Measurements from ENCODE around the gene GLT8D2. TPM values are rescaled to one million over a fixed set of nuclear protein-coding genes. Genes with fewer than 3 reads are reported as not detected.
A peak's percentile ranks its signal among the peaks of the same experiment; 100 is the strongest.
"Not testable (repeated sequence)": the region's sequence is repeated elsewhere in the genome, so short reads cannot be mapped to it uniquely, and the experiment has no call there.

The GLT8D2 gene
- total and polyA plus RNA-seq, 4 experiments from 2014 or later: 0.15 TPM; not detected in 3

GRCh38 chr12:104024348-104024747, 25.6 kb downstream of the GLT8D2 start:
- intact Hi-C loops (cut with micrococcal nuclease): no loop called here
- Histone ChIP-seq H3K4me3 (ENCODE audit: low read length in 2 of 2) (no peak overlapping the region), H3K36me3 (ENCODE audit: insufficient read depth, low read length) (no peaks in the 10 kb centered on the region), H3K27me3 (ENCODE audit: insufficient read depth, low read length) (no peaks in the 10 kb centered on the region), H3K9me3 (ENCODE audit: control insufficient read depth in 1 of 2, low read length in 2 of 2) (no peaks in the 10 kb centered on the region), H3K27ac (ENCODE audit: low read depth, low read length) (no peak overlapping the region), H3K4me1 (ENCODE audit: insufficient read depth, low read length) (no peaks in the 10 kb centered on the region)
- CTCF ChIA-PET (ENCODE audit: partially characterized antibody): no interaction called here
- DNase-seq: no peak
- H3K4me1 Mint-ChIP-seq: no peaks in the 10 kb centered on the region
- no peak overlapping the region for H3K27ac Mint-ChIP-seq
- H3K36me3 Mint-ChIP-seq: no peaks in the 10 kb centered on the region
- H3K4me3 Mint-ChIP-seq: no peak overlapping the region
- POLR2A ChIA-PET (ENCODE audit: partially characterized antibody): no interaction called here
- peaks cover 0 to 10% (median 4%) of the 10 kb centered on the region in 8 donors for H3K9me3 Mint-ChIP-seq
- peaks cover 31 to 33% of the 10 kb centered on the region in 2 donors for H3K27me3 Mint-ChIP-seq

- Histone ChIP-seq H3K9me3 (ENCODE audit: control insufficient read depth in 1 of 2, low read length in 2 of 2) (no peaks in the 10 kb centered on the region), H3K4me3 (ENCODE audit: low read length in 2 of 2) (no peak overlapping the region), H3K36me3 (ENCODE audit: insufficient read depth, low read length) (no peaks in the 10 kb centered on the region), H3K27me3 (ENCODE audit: insufficient read depth, low read length) (no peaks in the 10 kb centered on the region), H3K27ac (ENCODE audit: low read depth, low read length) (no peak overlapping the region), H3K4me1 (ENCODE audit: insufficient read depth, low read length) (no peaks in the 10 kb centered on the region)
- peaks cover 33% of the 10 kb centered on the region in 2 donors for H3K27me3 Mint-ChIP-seq
- ChIA-PET CTCF (ENCODE audit: partially characterized antibody) (no interaction called here), POLR2A (ENCODE audit: partially characterized antibody) (no interaction called here)
- DNase-seq: no peak
- peaks cover 0 to 10% (median 4%) of the 10 kb centered on the region in 8 donors for H3K9me3 Mint-ChIP-seq
- no peaks in the 10 kb centered on the region for H3K4me1 Mint-ChIP-seq
- no peak overlapping the region for H3K4me3 Mint-ChIP-seq
- intact Hi-C loops (cut with micrococcal nuclease): no loop called here
- no peaks in the 10 kb centered on the region for H3K36me3 Mint-ChIP-seq
- H3K27ac Mint-ChIP-seq: no peak overlapping the region
Observed at GRCh38 chr12:104023710-104024109, 26.3 kb downstream of the GLT8D2 start.

GRCh38 chr12:104022786-104023185, 27.2 kb downstream of the GLT8D2 start:
- Histone ChIP-seq H3K27me3 (ENCODE audit: insufficient read depth, low read length) (no peaks in the 10 kb centered on the region), H3K4me1 (ENCODE audit: insufficient read depth, low read length) (no peaks in the 10 kb centered on the region), H3K36me3 (ENCODE audit: insufficient read depth, low read length) (no peaks in the 10 kb centered on the region), H3K4me3 (ENCODE audit: low read length in 2 of 2) (no peak overlapping the region), H3K27ac (ENCODE audit: low read depth, low read length) (no peak overlapping the region), H3K9me3 (ENCODE audit: control insufficient read depth in 1 of 2, low read length in 2 of 2) (no peaks in the 10 kb centered on the region)
- no peaks in the 10 kb centered on the region for H3K4me1 Mint-ChIP-seq
- H3K36me3 Mint-ChIP-seq: no peaks in the 10 kb centered on the region
- intact Hi-C loops (cut with micrococcal nuclease): no loop called here
- no peak for DNase-seq
- ChIA-PET CTCF (ENCODE audit: partially characterized antibody) (no interaction called here), POLR2A (ENCODE audit: partially characterized antibody) (no interaction called here)
- peaks cover 0 to 10% (median 4%) of the 10 kb centered on the region in 8 donors for H3K9me3 Mint-ChIP-seq
- H3K4me3 Mint-ChIP-seq: no peak overlapping the region
- peaks cover 27% of the 10 kb centered on the region in 2 donors for H3K27me3 Mint-ChIP-seq
- no peak overlapping the region for H3K27ac Mint-ChIP-seq

- intact Hi-C loops (cut with micrococcal nuclease); H3K4me3 ChIP-seq (ENCODE audit: low read length in 2 of 2); H3K36me3 Mint-ChIP-seq; H3K4me3 Mint-ChIP-seq; H3K9me3 Mint-ChIP-seq; DNase-seq; H3K9me3 ChIP-seq (ENCODE audit: control insufficient read depth in 1 of 2, low read length in 2 of 2); H3K4me1 ChIP-seq (ENCODE audit: insufficient read depth, low read length); POLR2A ChIA-PET (ENCODE audit: partially characterized antibody); H3K4me1 Mint-ChIP-seq; H3K27me3 ChIP-seq (ENCODE audit: insufficient read depth, low read length); CTCF ChIA-PET (ENCODE audit: partially characterized antibody); H3K36me3 ChIP-seq (ENCODE audit: insufficient read depth, low read length); H3K27ac ChIP-seq (ENCODE audit: low read depth, low read length): not testable (repeated sequence)
- peak overlapping the region in 2 of 7 donors; percentile 16 to 58 for H3K27ac Mint-ChIP-seq
- H3K27me3 Mint-ChIP-seq: peaks cover 20 to 22% of the 10 kb centered on the region in 2 donors
Observed at GRCh38 chr12:104021862-104022261, 28.1 kb downstream of the GLT8D2 start.

- Mint-ChIP-seq H3K27ac (no peak overlapping the region), H3K9me3 (peaks cover 0 to 7% (median 4%) of the 10 kb centered on the region in 8 donors), H3K36me3 (no peaks in the 10 kb centered on the region), H3K27me3 (peaks cover 12 to 15% of the 10 kb centered on the region in 2 donors), H3K4me3 (no peak overlapping the region), H3K4me1 (no peaks in the 10 kb centered on the region)
- Histone ChIP-seq H3K36me3 (ENCODE audit: insufficient read depth, low read length) (no peaks in the 10 kb centered on the region), H3K27ac (ENCODE audit: low read depth, low read length) (no peak overlapping the region), H3K27me3 (ENCODE audit: insufficient read depth, low read length) (no peaks in the 10 kb centered on the region), H3K4me3 (ENCODE audit: low read length in 2 of 2) (no peak overlapping the region), H3K9me3 (ENCODE audit: control insufficient read depth in 1 of 2, low read length in 2 of 2) (no peaks in the 10 kb centered on the region), H3K4me1 (ENCODE audit: insufficient read depth, low read length) (no peaks in the 10 kb centered on the region)
- no peak for DNase-seq
- POLR2A ChIA-PET (ENCODE audit: partially characterized antibody): no interaction called here
- CTCF ChIA-PET (ENCODE audit: partially characterized antibody): no interaction called here
- intact Hi-C loops (cut with micrococcal nuclease): no loop called here
Observed at GRCh38 chr12:104012331-104012730, 37.7 kb downstream of the GLT8D2 start.

- POLR2A ChIA-PET (ENCODE audit: partially characterized antibody): no interaction called here
- intact Hi-C loops (cut with micrococcal nuclease): no loop called here
- Histone ChIP-seq H3K36me3 (ENCODE audit: insufficient read depth, low read length) (no peaks in the 10 kb centered on the region), H3K27me3 (ENCODE audit: insufficient read depth, low read length) (no peaks in the 10 kb centered on the region), H3K4me1 (ENCODE audit: insufficient read depth, low read length) (no peaks in the 10 kb centered on the region), H3K4me3 (ENCODE audit: low read length in 2 of 2) (no peak overlapping the region), H3K9me3 (ENCODE audit: control insufficient read depth in 1 of 2, low read length in 2 of 2) (no peaks in the 10 kb centered on the region), H3K27ac (ENCODE audit: low read depth, low read length) (no peak overlapping the region)
- H3K4me3 Mint-ChIP-seq: no peak overlapping the region
- H3K36me3 Mint-ChIP-seq: no peaks in the 10 kb centered on the region
- no peak for DNase-seq
- peaks cover 14 to 17% of the 10 kb centered on the region in 2 donors for H3K27me3 Mint-ChIP-seq
- H3K9me3 Mint-ChIP-seq: peaks cover 0 to 9% (median 4%) of the 10 kb centered on the region in 8 donors
- H3K4me1 Mint-ChIP-seq: no peaks in the 10 kb centered on the region
- CTCF ChIA-PET (ENCODE audit: partially characterized antibody): no interaction called here
- no peak overlapping the region for H3K27ac Mint-ChIP-seq
Observed at GRCh38 chr12:104011253-104011652, 38.7 kb downstream of the GLT8D2 start.

- CTCF ChIA-PET (ENCODE audit: partially characterized antibody): no interaction called here
- no peaks in the 10 kb centered on the region for H3K4me1 Mint-ChIP-seq
- H3K27ac Mint-ChIP-seq: no peak overlapping the region
- H3K36me3 Mint-ChIP-seq: no peaks in the 10 kb centered on the region
- H3K9me3 ChIP-seq (ENCODE audit: control insufficient read depth in 1 of 2, low read length in 2 of 2): no peaks in the 10 kb centered on the region
- H3K4me1 ChIP-seq (ENCODE audit: insufficient read depth, low read length): no peaks in the 10 kb centered on the region
- POLR2A ChIA-PET (ENCODE audit: partially characterized antibody): no interaction called here
- no peak for DNase-seq
- no peaks in the 10 kb centered on the region for H3K27me3 ChIP-seq (ENCODE audit: insufficient read depth, low read length)
- H3K4me3 ChIP-seq (ENCODE audit: low read length in 2 of 2): no peak overlapping the region
- H3K27ac ChIP-seq (ENCODE audit: low read depth, low read length): no peak overlapping the region
- intact Hi-C loops (cut with micrococcal nuclease): no loop called here
- no peak overlapping the region for H3K4me3 Mint-ChIP-seq
- H3K36me3 ChIP-seq (ENCODE audit: insufficient read depth, low read length): no peaks in the 10 kb centered on the region
- H3K27me3 Mint-ChIP-seq: peaks cover 17% of the 10 kb centered on the region in 2 donors
- peaks cover 0 to 9% (median 4%) of the 10 kb centered on the region in 8 donors for H3K9me3 Mint-ChIP-seq
Observed at GRCh38 chr12:104010606-104011169, 39.3 kb downstream of the GLT8D2 start.

GRCh38 chr12:104010121-104010520, 39.9 kb downstream of the GLT8D2 start:
- H3K36me3 Mint-ChIP-seq: no peaks in the 10 kb centered on the region
- H3K27ac Mint-ChIP-seq: peak overlapping the region in 1 of 7 donors; percentile 10
- intact Hi-C loops (cut with micrococcal nuclease): no loop called here

More at GRCh38 chr12:104010121-104010520, 39.9 kb downstream of the GLT8D2 start:
- Histone ChIP-seq H3K36me3 (ENCODE audit: insufficient read depth, low read length) (no peaks in the 10 kb centered on the region), H3K4me1 (ENCODE audit: insufficient read depth, low read length) (no peaks in the 10 kb centered on the region), H3K9me3 (ENCODE audit: control insufficient read depth in 1 of 2, low read length in 2 of 2) (no peaks in the 10 kb centered on the region), H3K27me3 (ENCODE audit: insufficient read depth, low read length) (no peaks in the 10 kb centered on the region), H3K4me3 (ENCODE audit: low read length in 2 of 2) (no peak overlapping the region), H3K27ac (ENCODE audit: low read depth, low read length) (no peak overlapping the region)
- H3K9me3 Mint-ChIP-seq: peaks cover 0 to 9% (median 5%) of the 10 kb centered on the region in 8 donors
- H3K4me3 Mint-ChIP-seq: no peak overlapping the region
- DNase-seq: no peak
- ChIA-PET POLR2A (ENCODE audit: partially characterized antibody) (no interaction called here), CTCF (ENCODE audit: partially characterized antibody) (no interaction called here)
- no peaks in the 10 kb centered on the region for H3K4me1 Mint-ChIP-seq
- H3K27me3 Mint-ChIP-seq: peaks cover 17 to 18% of the 10 kb centered on the region in 2 donors
